Measurements from ENCODE around the gene ESPNL. TPM values are rescaled to one million over a fixed set of nuclear protein-coding genes. Genes with fewer than 3 reads are reported as not detected.
A peak's percentile ranks its signal among the peaks of the same experiment; 100 is the strongest.

ESPNL gene
- total and polyA plus RNA-seq, 9 of the 15 experiments (the other 6 are each of a cell fraction or from before 2014, with no cell fraction given) = 0.03 to 0.09 (median 0.05) TPM; not detected in 3

GRCh38 chr2:238053191-238053776, 46.9 kb upstream of the ESPNL start (continued):
- TF ChIP-seq MGA (IDR thresholded peaks at IDR 0.05) (0 out of 2 replicates have a peak, but pooled peaks have one; percentile 46), DPF2 (IDR thresholded peaks at IDR 0.05) (peak; percentile 65; the same call in 1 of the 2 replicates), NFE2 (IDR thresholded peaks at IDR 0.05; ENCODE audit: low read depth) (peak; percentile 84), ARID1B (IDR thresholded peaks at IDR 0.05) (peak; percentile 25; the same call in 1 of the 2 replicates), EP300 (IDR thresholded peaks at IDR 0.05; ENCODE audit: low read length) (peak; percentile 66), AFF1 (IDR thresholded peaks at IDR 0.05; ENCODE audit: low read depth in 1 of 2, partially characterized antibody in 2 of 2) (no peak), CHCHD3 (CRISPR knock-in tag; IDR thresholded peaks at IDR 0.05) (no peak), MNT (conservative IDR thresholded peaks at IDR 0.05) (0 out of 4 replicates have a peak, but pooled peaks of 1 of the 2 experiments have one; percentile 1), ZNF316 (IDR thresholded peaks at IDR 0.05) (peak; percentile 95), MAFK (IDR thresholded peaks at IDR 0.05; ENCODE audit: low read length) (peak; percentile 67; the same call in 1 of the 2 replicates)
